Sciatic nerve (tissue), 2 donors: Measurements from ENCODE around the gene ROR1. TPM values are rescaled to one million over a fixed set of nuclear protein-coding genes. Genes with fewer than 3 reads are reported as not detected.
"Not testable (repeated sequence)": the region's sequence is repeated elsewhere in the genome, so short reads cannot be mapped to it uniquely, and the experiment has no call there.

Experiments used
- ATAC-seq: fragments of 200-7000 bp; cut with Tn5 transposase; one replicate; pipeline ENCODE4 v1.9.1; 2020; ENCODE audit warnings: mild to moderate bottlenecking, moderate library complexity
- DNase-seq: peaks from one replicate; pipeline ENCODE4 v3.0.0-alpha.2; 2020; ENCODE audit warnings: low spot score
- intact Hi-C: fragments of 100-400 bp; cut with DNase I; formaldehyde crosslinking; loops from one replicate; pipeline ENCODE4 v1.14.2; 2022
- total RNA-seq: library from RNA; stranded (reverse); fragmentation: NEBNext Ultra II Directional; extraction: Animal tissue kit (Norgen Biotek cat#: 25700); gene quantifications from one replicate; pipeline ENCODE4 v1.2.1, GENCODE V29; 2021
- donor health status: DM: no; HTN: no; CAD: no.
- donor health status: DM: no; HTN: no; CAD: no.

ROR1 gene
- total RNA-seq, 1 donor from 2014 or later, result 16.7 TPM

- DNase-seq, result no peak
- intact Hi-C loops, result no loop called here
- peak; percentile 52 for ATAC-seq
These were observed 421.2 kb downstream of the ROR1 start for GRCh38 chr1:64195081-64195395.

DNA sequence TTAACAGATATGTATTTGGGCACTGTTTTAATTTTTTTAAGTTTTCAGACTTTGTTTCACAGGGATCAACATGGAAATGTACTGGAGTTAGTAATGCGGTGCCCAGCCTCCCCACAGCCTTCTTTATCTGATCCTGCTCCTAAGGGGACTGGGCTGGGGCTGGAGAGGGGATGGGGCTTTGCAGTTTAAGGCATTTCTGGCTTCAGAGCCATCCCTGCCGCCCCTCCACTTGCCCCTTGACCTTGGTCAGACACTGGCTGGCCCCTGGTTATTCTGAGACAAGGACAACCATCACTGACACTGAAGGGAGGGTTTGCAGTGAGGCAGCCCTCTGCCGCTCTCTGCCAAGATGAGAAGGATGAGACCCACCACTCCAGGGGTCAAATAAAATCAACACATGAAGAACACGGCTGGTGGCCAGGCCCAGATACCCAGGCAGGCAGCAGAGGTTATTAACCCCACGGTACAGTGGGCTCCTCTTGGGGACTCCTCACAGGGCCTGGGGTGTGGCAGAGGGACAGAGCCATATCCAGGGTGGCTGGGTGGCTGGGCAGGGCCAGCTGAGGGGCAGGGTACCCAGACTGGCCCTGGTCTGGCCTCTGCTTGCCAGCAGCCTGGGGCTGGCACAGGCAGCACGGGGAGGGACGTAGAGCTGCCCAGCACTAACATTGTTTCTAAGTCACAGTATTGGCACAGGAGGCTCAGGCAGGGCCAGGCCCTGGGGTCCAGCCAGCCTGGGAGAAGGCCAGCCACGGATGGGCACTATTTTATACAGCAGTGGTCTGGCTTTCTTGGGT, 422.5 kb downstream of the ROR1 start:
- ATAC-seq, result no peak
- intact Hi-C loops, result no loop called here
- no peak for DNase-seq

- no peak for DNase-seq
- ATAC-seq, result no peak
- intact Hi-C loops, result no loop called here
These were observed 423.3 kb downstream of the ROR1 start for GRCh38 chr1:64197076-64197475.

GRCh38 chr1:64199154-64199553, 425.3 kb downstream of the ROR1 start:
- no peak for DNase-seq
- intact Hi-C loops, result no loop called here

GRCh38 chr1:64200064-64200463, 426.2 kb downstream of the ROR1 start:
- ATAC-seq (no peak), DNase-seq (no peak)
- intact Hi-C loops, result no loop called here

More at GRCh38 chr1:64199154-64199553, 425.3 kb downstream of the ROR1 start:
- no peak for ATAC-seq

GRCh38 chr1:64203420-64203819, 429.6 kb downstream of the ROR1 start, which contains the start of gene UBE2U:
TSS of gene UBE2U (plus strand) at chr1:64203623. CDS start at chr1:64204051, 428 bp downstream.
- intact Hi-C loops, result no loop called here
- DNase-seq, result no peak
- ATAC-seq, result no peak

DNA sequence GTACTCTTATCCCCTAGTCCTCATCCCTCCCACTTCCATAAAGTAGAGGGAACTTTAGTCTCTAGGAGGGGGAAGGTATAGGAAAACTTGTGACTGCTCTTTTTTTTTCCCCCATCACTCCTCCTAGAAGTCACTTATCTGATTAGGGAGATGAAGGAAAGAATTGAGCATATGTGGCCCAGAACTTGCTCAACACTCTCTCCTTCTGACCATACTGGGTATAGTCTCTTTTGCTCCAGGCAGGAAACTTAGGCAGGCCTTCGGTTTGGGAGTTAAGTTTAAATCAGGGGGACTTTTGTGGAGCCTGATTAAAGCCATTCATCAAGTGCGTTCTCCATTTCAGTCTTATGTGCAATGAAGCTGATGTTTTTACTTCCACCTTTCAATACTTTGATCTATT, 435.4 kb downstream of the ROR1 start:
- no peak for DNase-seq
- intact Hi-C loops, result no loop called here
- no peak for ATAC-seq

DNA sequence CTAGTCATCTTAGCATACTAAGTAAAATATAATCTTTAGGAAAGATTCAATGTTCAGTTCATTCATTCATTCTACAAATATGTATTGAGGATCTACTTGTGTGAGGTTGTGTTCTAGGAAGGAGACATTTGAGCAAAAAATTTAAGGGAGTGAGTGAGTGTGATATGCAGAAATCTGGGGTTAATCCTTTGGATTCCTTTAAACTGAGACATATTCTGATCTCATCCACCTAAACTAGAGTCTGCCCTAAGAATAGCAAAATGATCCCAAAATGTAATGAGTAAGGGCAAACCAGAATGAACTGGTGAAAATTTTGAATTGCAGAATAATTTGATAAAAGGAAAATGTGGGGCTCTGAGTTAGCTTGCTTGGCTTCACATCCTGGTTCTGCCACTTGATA, 438.2 kb downstream of the ROR1 start:
- no peak for DNase-seq
- ATAC-seq, result no peak
- intact Hi-C loops, result no loop called here

GRCh38 chr1:64215576-64215975, 441.8 kb downstream of the ROR1 start:
- ATAC-seq (no peak), DNase-seq (no peak)
- intact Hi-C loops, result no loop called here

- ATAC-seq, result no peak
- intact Hi-C loops, result no loop called here
- no peak for DNase-seq
These were observed 446.4 kb downstream of the ROR1 start for GRCh38 chr1:64220241-64220640.

GRCh38 chr1:64223329-64224151, 449.7 kb downstream of the ROR1 start:
- DNase-seq (no peak), ATAC-seq (no peak)
- intact Hi-C loops, result no loop called here

GRCh38 chr1:64224236-64224635, 450.4 kb downstream of the ROR1 start:
- intact Hi-C loops, DNase-seq, ATAC-seq: not testable (repeated sequence)

GRCh38 chr1:64228167-64228957, 454.5 kb downstream of the ROR1 start:
- ATAC-seq, result no peak
- intact Hi-C loops, result no loop called here
- no peak for DNase-seq

- no peak for DNase-seq
- ATAC-seq, result no peak
- intact Hi-C loops, result no loop called here
These were observed 455.5 kb downstream of the ROR1 start for GRCh38 chr1:64229307-64229706.

Other genes with a start within 250 kb of the ROR1 start
- gene PGM1, start 180.6 kb upstream of the ROR1 start, total RNA-seq, result 33.7 TPM